Keratinocyte (primary cell): ENCODE results near the gene IQCE.

ENCODE experiments used
- EZH2 ChIP-seq: IDR thresholded peaks from one replicate; pipeline ENCODE4 v1.6.1; 2012; ENCODE audit warnings: inconsistent platforms, mild to moderate bottlenecking, low read length, moderate library complexity
- TF ChIP-seq, protein P1 (sequence below), 3 experiments: IDR thresholded peaks in 1 of 3; conservative IDR thresholded peaks in 1 of 3; optimal IDR thresholded peaks in 1 of 3; 2 replicates in 2 of 3; 3 replicates in 1 of 3; pipeline versions ENCODE3 to v1.5.1; 2011; ENCODE audit warnings: low read length in 3 of 3, mild to moderate bottlenecking in 3 of 3, moderate library complexity in 2 of 3, control low read depth in 1 of 3, inconsistent platforms in 1 of 3; ENCODE audit not compliant: insufficient read depth in 2 of 3; ENCODE audit errors: extremely low read depth in 1 of 3

DNA sequence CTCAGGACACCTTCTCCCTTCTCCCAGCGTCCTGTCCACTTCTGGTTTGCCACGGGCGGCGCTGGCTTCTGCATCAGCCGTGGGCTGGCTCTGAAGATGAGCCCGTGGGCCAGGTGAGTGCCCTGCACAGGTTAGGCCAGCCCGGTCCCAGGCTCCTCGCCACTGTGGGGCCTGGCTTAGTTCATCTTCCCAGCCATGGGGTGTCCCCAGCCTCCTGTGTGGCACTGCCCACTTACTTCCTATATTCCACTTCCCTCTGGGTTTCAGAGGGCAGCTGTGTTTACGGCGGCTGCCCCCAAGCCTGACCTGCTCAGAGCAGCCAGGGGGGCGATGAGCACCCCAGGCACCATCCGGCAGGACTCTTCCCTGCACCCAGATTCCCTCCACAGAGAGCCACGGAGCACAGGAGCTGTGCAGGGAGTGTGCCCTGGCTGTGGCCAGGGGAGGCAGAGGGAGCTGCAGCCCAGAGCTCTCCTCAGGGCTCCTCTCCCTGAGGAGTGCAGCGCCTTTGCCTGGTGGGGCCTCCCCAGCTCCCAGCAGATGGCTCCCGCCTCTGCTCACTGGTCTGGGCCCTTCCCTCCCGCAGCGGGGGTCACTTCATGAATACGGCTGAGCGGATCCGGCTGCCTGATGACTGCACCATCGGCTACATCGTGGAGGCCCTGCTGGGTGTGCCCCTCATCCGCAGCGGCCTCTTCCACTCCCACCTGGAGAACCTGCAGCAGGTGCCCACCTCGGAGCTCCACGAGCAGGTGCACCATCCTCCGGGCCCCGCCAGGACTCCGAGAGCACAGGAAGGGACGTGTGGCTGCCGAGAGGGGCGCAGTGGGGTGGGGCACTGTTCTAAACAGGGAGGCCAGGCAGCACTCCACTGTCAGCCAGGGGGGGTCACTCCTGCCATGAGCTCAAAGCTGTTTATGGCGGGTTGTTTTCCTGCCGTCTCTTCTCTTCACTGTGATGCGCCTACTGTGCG, 32.8 kb upstream of the IQCE start:
- TF ChIP-seq, protein P1, sequence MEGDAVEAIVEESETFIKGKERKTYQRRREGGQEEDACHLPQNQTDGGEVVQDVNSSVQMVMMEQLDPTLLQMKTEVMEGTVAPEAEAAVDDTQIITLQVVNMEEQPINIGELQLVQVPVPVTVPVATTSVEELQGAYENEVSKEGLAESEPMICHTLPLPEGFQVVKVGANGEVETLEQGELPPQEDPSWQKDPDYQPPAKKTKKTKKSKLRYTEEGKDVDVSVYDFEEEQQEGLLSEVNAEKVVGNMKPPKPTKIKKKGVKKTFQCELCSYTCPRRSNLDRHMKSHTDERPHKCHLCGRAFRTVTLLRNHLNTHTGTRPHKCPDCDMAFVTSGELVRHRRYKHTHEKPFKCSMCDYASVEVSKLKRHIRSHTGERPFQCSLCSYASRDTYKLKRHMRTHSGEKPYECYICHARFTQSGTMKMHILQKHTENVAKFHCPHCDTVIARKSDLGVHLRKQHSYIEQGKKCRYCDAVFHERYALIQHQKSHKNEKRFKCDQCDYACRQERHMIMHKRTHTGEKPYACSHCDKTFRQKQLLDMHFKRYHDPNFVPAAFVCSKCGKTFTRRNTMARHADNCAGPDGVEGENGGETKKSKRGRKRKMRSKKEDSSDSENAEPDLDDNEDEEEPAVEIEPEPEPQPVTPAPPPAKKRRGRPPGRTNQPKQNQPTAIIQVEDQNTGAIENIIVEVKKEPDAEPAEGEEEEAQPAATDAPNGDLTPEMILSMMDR (optimal IDR thresholded peaks at IDR 0.05 in 1 of 3, IDR thresholded peaks at IDR 0.05 in 1 of 3, conservative IDR thresholded peaks at IDR 0.05 in 1 of 3; ENCODE audit: extremely low read depth in 1 of 3, insufficient read depth in 2 of 3, low read length in 3 of 3) = no peak
- no peak for TF ChIP-seq EZH2
